Measurements from ENCODE around the gene KCNJ11. TPM values are rescaled to one million over a fixed set of nuclear protein-coding genes. Genes with fewer than 3 reads are reported as not detected.

Gene KCNJ11
- total RNA-seq = 1 to 10 TPM; 1.8 to 7.2 TPM
- 10 to 100 TPM in 1 of 6 donors, 1 to 10 TPM in 5; 7.1 to 11.6 (median 8.7) TPM for polyA plus RNA-seq (ENCODE audit: insufficient read length in 6 of 6)
- long read RNA-seq, donor 1, transcript KCNJ11-201 (1 exons, 2,801 nt) = major isoform, 6 of 7 reads
- long read RNA-seq, donor 1, partial matches to known transcripts = 0 of 7 reads
- long read RNA-seq, donor 1, other reads (novel, unspliced or antisense) = 0 of 7 reads
- long read RNA-seq, donor 2, transcript KCNJ11-201 (1 exons, 2,801 nt) = major isoform, 5 of 5 reads
- long read RNA-seq, donor 2, partial matches to known transcripts = 0 of 5 reads
- long read RNA-seq, donor 2, other reads (novel, unspliced or antisense) = 0 of 5 reads
- long read RNA-seq, donor 3, transcript KCNJ11-201 (1 exons, 2,801 nt) = major isoform, 5 of 5 reads
- long read RNA-seq, donor 3, partial matches to known transcripts = 0 of 5 reads
- long read RNA-seq, donor 3, other reads (novel, unspliced or antisense) = 0 of 5 reads
- long read RNA-seq, donor 4 = 0 reads
- long read RNA-seq, donor 5, transcript KCNJ11-201 (1 exons, 2,801 nt) = major isoform, 6 of 6 reads
- long read RNA-seq, donor 5, partial matches to known transcripts = 0 of 6 reads
- long read RNA-seq, donor 5, other reads (novel, unspliced or antisense) = 0 of 6 reads
- long read RNA-seq, donor 6, partial matches to known transcripts = 0 of 4 reads
- long read RNA-seq, donor 6, other reads (novel, unspliced or antisense) = 0 of 4 reads
- long read RNA-seq, donor 7, partial matches to known transcripts = 0 of 2 reads
- long read RNA-seq, donor 7, other reads (novel, unspliced or antisense) = 0 of 2 reads
- long read RNA-seq, donor 8, partial matches to known transcripts = 0 of 5 reads
- long read RNA-seq, donor 8, other reads (novel, unspliced or antisense) = 0 of 5 reads
- long read RNA-seq, donor 9 = 0 reads
- long read RNA-seq, donor 10 = 0 reads
- long read RNA-seq, donor 11, transcript KCNJ11-201 (1 exons, 2,801 nt) = major isoform, 6 of 6 reads
- long read RNA-seq, donor 11, partial matches to known transcripts = 0 of 6 reads
- long read RNA-seq, donor 11, other reads (novel, unspliced or antisense) = 0 of 6 reads
- long read RNA-seq, donor 12, partial matches to known transcripts = 0 of 4 reads
- long read RNA-seq, donor 12, other reads (novel, unspliced or antisense) = 0 of 4 reads

GRCh38 chr11:17388609-17389210 is at the start of gene KCNJ11:
Gene KCNJ11, minus strand, starts transcription at chr11:17388659. Its CDS starts 568 bp downstream, at chr11:17388091.
- ATAC-seq = peak; percentile 10
- H3K9me3 ChIP-seq = no peaks in the 10 kb centered on the region
- peaks cover 0 to 19% of the 10 kb centered on the region in 2 donors for H3K4me1 ChIP-seq
- H3K4me3 ChIP-seq = peak within 1 kb of the TSS; percentile 19 to 53
- TF ChIP-seq, protein P1, sequence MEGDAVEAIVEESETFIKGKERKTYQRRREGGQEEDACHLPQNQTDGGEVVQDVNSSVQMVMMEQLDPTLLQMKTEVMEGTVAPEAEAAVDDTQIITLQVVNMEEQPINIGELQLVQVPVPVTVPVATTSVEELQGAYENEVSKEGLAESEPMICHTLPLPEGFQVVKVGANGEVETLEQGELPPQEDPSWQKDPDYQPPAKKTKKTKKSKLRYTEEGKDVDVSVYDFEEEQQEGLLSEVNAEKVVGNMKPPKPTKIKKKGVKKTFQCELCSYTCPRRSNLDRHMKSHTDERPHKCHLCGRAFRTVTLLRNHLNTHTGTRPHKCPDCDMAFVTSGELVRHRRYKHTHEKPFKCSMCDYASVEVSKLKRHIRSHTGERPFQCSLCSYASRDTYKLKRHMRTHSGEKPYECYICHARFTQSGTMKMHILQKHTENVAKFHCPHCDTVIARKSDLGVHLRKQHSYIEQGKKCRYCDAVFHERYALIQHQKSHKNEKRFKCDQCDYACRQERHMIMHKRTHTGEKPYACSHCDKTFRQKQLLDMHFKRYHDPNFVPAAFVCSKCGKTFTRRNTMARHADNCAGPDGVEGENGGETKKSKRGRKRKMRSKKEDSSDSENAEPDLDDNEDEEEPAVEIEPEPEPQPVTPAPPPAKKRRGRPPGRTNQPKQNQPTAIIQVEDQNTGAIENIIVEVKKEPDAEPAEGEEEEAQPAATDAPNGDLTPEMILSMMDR (IDR thresholded peaks at IDR 0.05) = no peak
- H3K27ac ChIP-seq = no peak within 1 kb of the TSS
- peaks cover 0 to 26% of the 10 kb centered on the region in 2 donors for H3K27me3 ChIP-seq
- DNase-seq = no peak
- H3K36me3 ChIP-seq = no peaks in the 10 kb centered on the region
- intact Hi-C loops (cut with DNase I) = loop anchor here in 1 of 2 donors (10.0 kb wide), 1 partner anchor 116 kb away; no protein-coding TSS in a partner anchor

- Histone ChIP-seq H3K9me3 (no peaks in the 10 kb centered on the region), H3K36me3 (no peaks in the 10 kb centered on the region), H3K4me3 (no peak overlapping the region), H3K4me1 (no peaks in the 10 kb centered on the region), H3K27me3 (peaks cover 0 to 9% of the 10 kb centered on the region in 2 donors), H3K27ac (no peak overlapping the region)
- ATAC-seq (no peak), DNase-seq (no peak)
- intact Hi-C loops (cut with DNase I) = no loop called here
- TF ChIP-seq, protein P1 (IDR thresholded peaks at IDR 0.05) = no peak
Observed at GRCh38 chr11:17437366-17437765, 48.9 kb upstream of the KCNJ11 start.

GRCh38 chr11:17434108-17434507 is 45.6 kb upstream of the KCNJ11 start:
- TF ChIP-seq, protein P1 (IDR thresholded peaks at IDR 0.05) = no peak
- H3K36me3 ChIP-seq = no peaks in the 10 kb centered on the region
- H3K27me3 ChIP-seq = no peaks in the 10 kb centered on the region
- H3K4me1 ChIP-seq = no peaks in the 10 kb centered on the region
- no peak overlapping the region for H3K27ac ChIP-seq
- DNase-seq (no peak), ATAC-seq (no peak)
- no peaks in the 10 kb centered on the region for H3K9me3 ChIP-seq
- no peak overlapping the region for H3K4me3 ChIP-seq
- intact Hi-C loops (cut with DNase I) = no loop called here

DNA sequence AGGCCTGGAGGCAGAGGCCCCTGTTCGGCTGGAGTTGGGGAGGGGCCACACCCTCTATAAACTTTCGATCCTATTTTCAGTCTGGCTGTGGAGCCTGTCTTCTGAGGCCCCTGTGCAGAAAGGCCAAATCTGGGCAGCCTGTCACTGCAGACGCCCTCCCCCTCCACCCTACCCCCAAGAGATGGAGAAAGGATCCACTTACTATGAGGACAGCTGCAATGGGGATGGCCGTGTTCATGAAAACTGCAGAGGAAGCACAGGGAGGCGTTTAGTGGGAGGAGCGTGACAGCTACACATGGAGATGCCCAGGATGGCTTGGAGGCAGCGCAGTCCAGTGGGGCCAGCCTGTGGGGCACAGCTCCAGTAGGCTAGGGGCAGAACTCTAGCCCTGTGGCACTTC is 43.5 kb upstream of the KCNJ11 start:
- H3K9me3 ChIP-seq = no peaks in the 10 kb centered on the region
- H3K36me3 ChIP-seq = no peaks in the 10 kb centered on the region
- no peaks in the 10 kb centered on the region for H3K4me1 ChIP-seq
- DNase-seq (no peak), ATAC-seq (no peak)
- no peaks in the 10 kb centered on the region for H3K27me3 ChIP-seq
- TF ChIP-seq, protein P1 (IDR thresholded peaks at IDR 0.05) = no peak
- H3K27ac ChIP-seq = no peak overlapping the region
- no peak overlapping the region for H3K4me3 ChIP-seq
- intact Hi-C loops (cut with DNase I) = no loop called here
